Immature natural killer cell (primary cell): ENCODE data around the gene ACP5. TPM values are rescaled to one million over a fixed set of nuclear protein-coding genes. Genes with fewer than 3 reads are reported as not detected.
"Not testable (repeated sequence)": the region's sequence is repeated elsewhere in the genome, so short reads cannot be mapped to it uniquely, and the experiment has no call there.

Source experiments
- DNase-seq, 3 donors: peaks; one replicate each; pipeline ENCODE4 v3.0.0; 2022; ENCODE audit warnings: mixed read lengths in 1 of 3
- H3K27ac Mint-ChIP-seq, 6 donors: one replicate each; pipeline ENCODE4 v1.8.0; 2020; ENCODE audit warnings: mixed read lengths in 6 of 6, mild to moderate bottlenecking in 5 of 6, inconsistent platforms in 4 of 6, moderate library complexity in 3 of 6
- H3K27me3 Mint-ChIP-seq, 3 donors: one replicate each; pipeline ENCODE4 v1.8.0; 2020 to 2021; ENCODE audit warnings: low read depth in 3 of 3, mild to moderate bottlenecking in 3 of 3, mixed read lengths in 3 of 3, moderate library complexity in 3 of 3, inconsistent platforms in 1 of 3
- H3K36me3 Mint-ChIP-seq, 3 donors: one replicate each; pipeline ENCODE4 v1.8.0; 2020; ENCODE audit warnings: mixed read lengths in 3 of 3, inconsistent platforms in 2 of 3, mild to moderate bottlenecking in 2 of 3
- H3K4me1 Mint-ChIP-seq, 2 donors: one replicate each; pipeline ENCODE4 v1.8.0; 2020; ENCODE audit warnings: inconsistent platforms in 2 of 2, mild to moderate bottlenecking in 2 of 2, mixed read lengths in 2 of 2, moderate library complexity in 1 of 2
- H3K4me3 Mint-ChIP-seq, 5 donors: one replicate each; pipeline ENCODE4 v1.8.0; 2020; ENCODE audit warnings: mild to moderate bottlenecking in 5 of 5, mixed read lengths in 5 of 5, inconsistent platforms in 3 of 5, moderate library complexity in 3 of 5
- H3K9me3 Mint-ChIP-seq, 6 donors: one replicate each; pipeline ENCODE4 v1.8.0; 2020; ENCODE audit warnings: mild to moderate bottlenecking in 6 of 6, mixed read lengths in 6 of 6, inconsistent platforms in 4 of 6, moderate library complexity in 3 of 6
- polyA plus RNA-seq, 3 donors: library from polyadenylated mRNA; unstranded; fragments of 300-500 nt; fragmentation: Illumina TruSeq; gene quantifications; one replicate each; pipeline ENCODE4 v1.2.3, GENCODE V29; 2021

Gene ACP5
- polyA plus RNA-seq, 3 donors from 2014 or later: 10.9 to 14.0 (median 13.9) TPM

DNA sequence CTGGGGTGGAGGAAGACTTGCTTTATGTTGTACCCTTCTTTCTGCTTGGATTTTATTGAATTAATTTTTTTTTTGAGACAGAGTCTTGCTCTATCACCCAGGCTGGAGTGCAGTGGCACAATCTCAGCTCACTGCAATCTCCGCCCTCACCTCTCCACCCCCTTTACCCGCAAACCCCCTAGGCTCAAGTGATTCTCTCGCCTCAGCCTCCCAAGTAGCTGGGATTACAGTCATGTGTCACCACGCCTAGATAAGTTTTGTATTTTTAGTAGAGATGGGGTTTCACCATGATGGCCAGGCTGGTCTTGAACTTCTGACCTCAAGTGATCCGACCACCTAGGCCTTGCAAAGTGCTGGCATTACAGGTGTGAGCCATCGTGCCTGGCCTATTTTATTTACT is 4.1 kb downstream of the ACP5 start:
- H3K36me3 Mint-ChIP-seq, H3K27me3 Mint-ChIP-seq, H3K27ac Mint-ChIP-seq, H3K9me3 Mint-ChIP-seq, H3K4me3 Mint-ChIP-seq, H3K4me1 Mint-ChIP-seq, DNase-seq: not testable (repeated sequence)

DNA sequence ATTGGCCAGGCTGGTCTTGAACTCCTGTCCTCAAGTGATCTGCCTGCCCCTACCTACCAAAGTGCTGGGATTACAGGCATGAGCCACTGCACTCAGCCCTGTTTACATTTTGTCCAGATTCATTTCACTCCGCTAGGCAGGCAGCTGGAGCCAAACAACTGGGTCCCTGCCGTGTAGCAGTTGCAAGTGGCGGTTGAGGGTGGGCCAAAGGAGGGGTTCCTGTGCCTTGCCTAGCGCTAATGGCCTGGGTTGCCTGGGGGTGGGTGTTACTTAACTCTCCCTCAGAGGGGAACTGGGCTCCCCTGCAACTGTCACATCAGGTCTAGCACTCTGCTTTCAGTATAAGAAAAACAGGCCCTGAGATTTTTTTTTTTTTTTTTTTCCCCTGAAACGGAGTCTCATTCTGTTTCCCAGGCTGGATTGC is 7.4 kb downstream of the ACP5 start:
- Mint-ChIP-seq H3K27ac (no peak overlapping the region), H3K4me3 (no peak overlapping the region), H3K36me3 (no peaks in the 10 kb centered on the region), H3K27me3 (peaks cover 0 to 9% (median 4%) of the 10 kb centered on the region in 3 donors), H3K9me3 (no peaks in the 10 kb centered on the region), H3K4me1 (peaks cover 8 to 15% of the 10 kb centered on the region in 2 donors)
- DNase-seq: no peak

DNA sequence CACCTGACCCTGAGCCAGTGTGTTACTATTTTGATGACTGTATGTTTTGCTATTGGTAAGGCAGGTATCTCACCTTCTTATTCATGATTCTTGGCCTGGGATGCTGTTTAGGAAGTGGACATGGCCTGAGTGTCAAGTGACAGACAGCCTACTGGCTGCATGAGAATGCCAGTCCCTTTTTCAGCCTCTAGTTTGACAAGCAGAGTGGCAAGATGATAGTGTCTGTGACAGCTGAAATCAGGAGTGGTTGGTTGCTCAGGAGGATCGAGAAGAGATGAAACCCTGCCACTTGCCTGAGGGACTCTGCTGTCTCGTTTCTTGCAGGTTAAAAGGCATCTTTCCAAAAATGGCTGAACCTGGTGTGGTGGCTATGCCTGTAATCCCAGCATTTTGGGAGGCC is 11.3 kb downstream of the ACP5 start:
- Mint-ChIP-seq H3K4me1 (peaks cover 8 to 15% of the 10 kb centered on the region in 2 donors), H3K27ac (peak overlapping the region in 1 of 6 donors; percentile 19), H3K4me3 (peak overlapping the region in 2 of 5 donors; percentile 44 to 58), H3K36me3 (no peaks in the 10 kb centered on the region), H3K27me3 (peaks cover 0 to 9% (median 4%) of the 10 kb centered on the region in 3 donors), H3K9me3 (no peaks in the 10 kb centered on the region)
- no peak for DNase-seq

DNA sequence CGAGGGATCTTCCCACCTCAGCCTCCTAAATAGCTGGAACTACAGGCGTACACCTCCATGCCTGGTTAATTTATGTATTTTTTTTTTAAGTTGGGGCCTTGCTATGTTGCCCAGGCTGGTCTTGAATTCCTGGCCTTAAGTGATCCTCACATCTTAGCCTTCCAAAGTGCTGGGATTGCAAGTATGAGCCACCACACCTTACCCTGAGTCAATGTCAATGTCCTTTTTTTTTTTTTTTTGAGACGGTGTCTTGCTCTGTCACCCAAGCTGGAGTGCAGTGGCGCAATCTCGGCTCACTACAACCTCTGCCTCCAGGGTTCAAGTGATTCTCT is 11.8 kb downstream of the ACP5 start:
- H3K4me3 Mint-ChIP-seq, H3K36me3 Mint-ChIP-seq, H3K9me3 Mint-ChIP-seq, H3K27ac Mint-ChIP-seq, DNase-seq, H3K27me3 Mint-ChIP-seq: not testable (repeated sequence)
- H3K4me1 Mint-ChIP-seq: peaks cover 10 to 18% of the 10 kb centered on the region in 2 donors

DNA sequence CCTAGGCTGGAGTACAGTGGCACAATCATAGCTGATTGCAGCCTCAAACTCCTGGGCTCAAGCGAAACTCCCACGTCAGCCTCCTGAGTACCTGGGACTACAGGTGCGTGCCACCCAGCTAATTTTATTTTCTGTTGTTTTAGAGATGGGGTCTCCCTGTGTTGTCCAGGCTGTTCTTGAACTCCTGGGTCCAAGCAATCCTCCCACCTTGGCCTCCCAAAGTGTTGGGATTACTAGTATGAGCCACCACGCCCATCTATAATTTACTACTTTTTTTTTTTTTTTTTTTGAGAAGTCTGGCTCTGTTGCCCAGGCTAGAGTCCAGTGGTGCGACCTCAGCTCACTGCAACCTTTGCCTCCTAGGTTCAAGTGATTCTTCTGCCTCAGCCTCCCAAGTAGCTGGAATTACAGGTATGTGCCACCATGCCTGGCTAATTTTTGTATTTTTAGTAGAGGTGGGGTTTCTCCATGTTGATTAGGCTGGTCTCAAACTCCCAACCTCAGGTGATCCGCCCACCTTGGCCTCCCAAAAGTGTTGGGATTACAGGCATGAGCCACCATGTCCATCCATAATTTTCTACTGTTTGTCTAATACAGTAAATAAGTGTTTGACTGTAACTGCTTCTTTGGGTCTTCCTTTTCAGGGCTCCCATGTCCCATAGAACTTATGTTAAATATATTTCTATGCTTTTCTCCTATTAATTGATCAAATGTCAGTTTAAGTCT is 13.2 kb downstream of the ACP5 start:
- not testable (repeated sequence) for DNase-seq, H3K27me3 Mint-ChIP-seq, H3K36me3 Mint-ChIP-seq, H3K4me3 Mint-ChIP-seq, H3K9me3 Mint-ChIP-seq, H3K27ac Mint-ChIP-seq
- H3K4me1 Mint-ChIP-seq: peaks cover 18 to 27% of the 10 kb centered on the region in 2 donors

DNA sequence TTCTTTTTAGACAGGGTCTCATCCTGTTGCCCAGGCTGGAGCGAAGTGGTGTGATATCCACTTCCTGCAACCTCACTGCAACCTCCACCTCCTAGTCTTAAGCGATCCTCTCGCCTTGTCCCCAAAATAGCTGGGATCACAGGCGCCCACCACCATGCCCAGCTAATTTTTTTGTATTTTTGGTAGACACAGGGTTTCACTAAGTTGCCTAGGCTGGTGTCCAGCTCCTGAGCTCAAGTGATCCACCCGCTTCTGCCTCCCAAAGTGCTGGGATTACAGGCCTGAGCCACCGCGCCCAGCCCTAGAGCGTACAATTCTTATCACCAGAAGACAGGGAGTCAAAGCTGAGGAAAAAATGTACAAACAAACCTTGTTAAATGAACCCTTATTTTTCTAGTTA is 13.9 kb downstream of the ACP5 start:
- H3K9me3 Mint-ChIP-seq: no peaks in the 10 kb centered on the region
- H3K27ac Mint-ChIP-seq: peak overlapping the region in 1 of 6 donors; percentile 56
- peaks cover 7 to 12% (median 11%) of the 10 kb centered on the region in 3 donors for H3K27me3 Mint-ChIP-seq
- H3K4me1 Mint-ChIP-seq: peaks cover 22 to 31% of the 10 kb centered on the region in 2 donors
- no peak for DNase-seq
- H3K4me3 Mint-ChIP-seq: no peak overlapping the region
- no peaks in the 10 kb centered on the region for H3K36me3 Mint-ChIP-seq

DNA sequence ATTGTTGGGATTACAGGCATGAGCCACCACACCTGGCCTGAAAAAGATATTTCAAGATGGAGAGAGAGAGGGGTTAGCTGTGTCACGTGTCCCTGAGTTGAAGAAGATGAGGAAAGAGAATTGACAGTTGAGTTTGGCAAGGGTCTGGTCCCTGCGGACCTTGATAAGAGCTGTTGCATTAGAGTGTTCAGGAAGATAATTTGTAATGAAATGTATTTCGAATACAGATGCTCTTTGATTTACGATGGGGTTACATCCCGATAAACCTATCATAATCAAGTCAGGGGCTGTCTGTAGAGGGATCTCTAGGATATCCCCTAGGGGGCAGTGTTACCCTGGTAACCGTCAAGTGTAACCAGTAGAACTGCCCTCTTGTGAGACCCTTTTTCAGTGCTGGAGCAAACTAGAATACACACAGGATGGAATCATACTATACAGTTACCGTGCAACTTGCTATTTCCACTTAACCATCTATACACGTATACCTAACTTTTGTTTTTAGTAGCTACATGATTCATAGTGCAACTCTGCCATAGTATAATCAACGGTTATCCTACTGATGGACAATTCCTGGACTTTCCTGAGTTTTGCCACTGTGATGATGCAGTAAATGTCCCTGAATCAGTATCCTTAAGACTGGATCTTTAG is 16.9 kb downstream of the ACP5 start:
- Mint-ChIP-seq H3K36me3 (peaks cover 0 to 4% (median 3%) of the 10 kb centered on the region in 3 donors), H3K4me3 (peak overlapping the region; percentile 76 to 89 (median 83)), H3K27ac (peak overlapping the region; percentile 61 to 89 (median 74)), H3K9me3 (no peaks in the 10 kb centered on the region), H3K27me3 (peaks cover 2 to 8% (median 7%) of the 10 kb centered on the region in 3 donors), H3K4me1 (peaks cover 33 to 40% of the 10 kb centered on the region in 2 donors)
- peak; percentile 66 to 72 (median 71) for DNase-seq

DNA sequence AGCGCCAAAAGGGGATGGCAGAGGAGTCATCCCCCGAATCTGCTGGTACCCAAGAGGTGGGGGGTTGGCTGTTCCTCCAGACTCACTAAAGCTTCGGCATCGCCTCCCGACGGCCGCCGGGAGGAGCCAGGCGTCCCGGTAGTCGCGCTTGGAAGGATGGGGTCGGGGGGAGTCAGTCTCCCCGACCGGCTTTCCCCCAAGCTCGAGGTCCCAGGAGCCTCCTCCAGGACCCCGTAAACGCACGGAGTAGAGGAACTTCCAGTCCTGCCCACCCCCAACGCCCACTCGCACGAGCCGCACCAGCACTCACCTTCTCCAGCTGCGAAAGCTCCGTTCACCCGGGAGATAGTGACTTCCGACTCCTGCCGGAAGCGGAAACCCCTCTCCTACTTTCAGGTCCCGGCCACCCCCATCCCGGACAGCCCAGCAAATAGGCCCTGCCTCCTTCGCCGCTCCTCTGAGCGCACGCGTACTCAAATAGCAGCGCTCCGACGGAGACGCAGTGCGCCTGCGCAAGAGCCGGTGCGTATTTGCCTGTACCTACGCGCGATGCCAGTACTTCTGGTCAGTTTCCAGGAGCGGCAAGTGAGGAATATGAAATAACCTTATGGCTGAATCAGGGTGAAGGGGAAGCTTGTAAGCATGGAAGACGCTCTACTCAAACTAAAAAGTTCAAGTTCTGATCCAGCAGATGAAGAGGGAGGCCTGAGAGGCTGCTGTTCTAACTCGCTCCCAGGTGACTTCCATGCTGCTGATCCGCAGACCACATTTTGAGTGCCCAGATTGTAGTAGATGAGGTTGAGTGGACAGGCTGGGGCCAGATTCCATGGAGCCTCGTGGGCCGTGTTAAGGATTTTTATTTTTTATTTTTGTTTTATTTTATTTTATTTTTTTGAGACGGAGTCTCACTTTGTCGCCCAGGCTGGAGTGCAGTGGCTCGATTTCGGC is 18.3 kb downstream of the ACP5 start, which contains the start of gene ELOF1:
ELOF1 (minus strand) TSS at position 350 of the 948 bp plus-strand sequence. CDS start 4,883 bp downstream, outside the sequence.
- Mint-ChIP-seq H3K36me3 (peaks cover 0 to 8% (median 3%) of the 10 kb centered on the region in 3 donors), H3K27me3 (peaks cover 2 to 9% (median 7%) of the 10 kb centered on the region in 3 donors), H3K9me3 (no peaks in the 10 kb centered on the region), H3K27ac (peak within 1 kb of the TSS; percentile 91 to 98 (median 96)), H3K4me3 (peak within 1 kb of the TSS; percentile 96 to 100 (median 98)), H3K4me1 (peaks cover 35 to 44% of the 10 kb centered on the region in 2 donors)
- peak; percentile 95 to 97 (median 95) for DNase-seq

DNA sequence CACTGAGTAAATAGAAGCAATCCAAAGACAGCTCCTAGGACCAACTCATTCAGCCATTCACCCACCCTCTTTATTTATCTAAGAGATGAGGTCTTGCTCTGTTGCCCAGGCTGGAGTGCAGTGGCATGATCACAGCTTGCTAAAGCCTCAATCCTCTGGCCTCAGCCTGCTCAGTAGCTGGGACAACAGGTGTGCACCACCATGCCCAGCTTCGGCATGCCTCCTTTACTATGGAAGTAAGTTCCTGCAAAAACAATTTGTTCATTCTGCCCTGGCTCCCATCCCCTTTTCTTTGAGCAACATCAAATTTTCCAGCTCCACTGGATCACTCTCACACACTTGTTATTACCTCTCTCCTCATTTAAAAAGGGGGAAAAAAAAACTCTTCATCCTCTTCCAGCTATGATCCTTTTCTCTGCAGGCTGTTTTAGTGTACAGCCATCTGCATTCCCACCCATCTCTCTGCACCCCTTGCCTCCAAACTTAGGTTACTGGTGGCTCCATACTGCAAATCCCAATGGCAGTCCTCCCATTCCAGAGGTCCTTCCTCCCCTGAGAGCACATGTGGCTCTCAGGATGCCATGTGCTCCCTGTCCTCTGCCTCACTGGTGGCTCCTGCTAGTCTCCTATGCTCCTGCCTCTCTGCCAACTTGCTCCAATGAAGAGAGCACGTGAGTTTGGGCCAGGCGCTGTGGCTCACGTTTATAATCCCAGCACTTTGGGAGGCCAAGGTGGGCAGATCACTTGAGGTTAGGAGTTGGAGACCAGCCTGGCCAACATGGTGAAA is 20.6 kb downstream of the ACP5 start:
- Mint-ChIP-seq H3K4me3 (peak overlapping the region in 4 of 5 donors; percentile 44 to 98 (median 76)), H3K4me1 (peaks cover 37 to 44% of the 10 kb centered on the region in 2 donors), H3K27me3 (peaks cover 2 to 9% (median 9%) of the 10 kb centered on the region in 3 donors), H3K36me3 (peaks cover 0 to 8% (median 3%) of the 10 kb centered on the region in 3 donors), H3K27ac (peak overlapping the region in 1 of 6 donors; percentile 64), H3K9me3 (no peaks in the 10 kb centered on the region)
- DNase-seq: no peak

DNA sequence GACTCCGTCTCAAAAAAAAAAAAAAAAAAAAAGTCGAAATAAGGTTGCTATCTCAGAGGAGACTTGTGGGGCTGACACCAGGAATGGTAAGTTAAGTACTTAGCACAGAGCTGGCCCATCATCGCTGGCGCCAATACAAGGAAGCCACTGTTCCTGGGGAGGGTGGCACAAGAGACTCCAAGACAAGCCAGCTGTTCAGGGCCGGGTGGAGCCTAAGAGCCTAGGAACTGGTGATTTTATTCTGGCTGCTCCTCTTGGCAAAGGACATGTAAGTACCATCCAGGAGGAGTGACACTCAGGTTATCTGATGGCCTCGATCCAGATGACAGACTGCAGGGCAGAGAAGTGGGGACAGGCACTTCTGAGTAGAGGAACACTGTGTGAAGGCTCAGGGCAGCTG is 22.2 kb downstream of the ACP5 start:
- H3K4me1 Mint-ChIP-seq: peaks cover 31 to 38% of the 10 kb centered on the region in 2 donors
- DNase-seq: no peak
- peaks cover 4 to 9% (median 8%) of the 10 kb centered on the region in 3 donors for H3K27me3 Mint-ChIP-seq
- peak overlapping the region in 1 of 6 donors; percentile 10 for H3K27ac Mint-ChIP-seq
- no peaks in the 10 kb centered on the region for H3K9me3 Mint-ChIP-seq
- peaks cover 0 to 8% (median 3%) of the 10 kb centered on the region in 3 donors for H3K36me3 Mint-ChIP-seq
- H3K4me3 Mint-ChIP-seq: peak overlapping the region in 2 of 5 donors; percentile 12 to 47

DNA sequence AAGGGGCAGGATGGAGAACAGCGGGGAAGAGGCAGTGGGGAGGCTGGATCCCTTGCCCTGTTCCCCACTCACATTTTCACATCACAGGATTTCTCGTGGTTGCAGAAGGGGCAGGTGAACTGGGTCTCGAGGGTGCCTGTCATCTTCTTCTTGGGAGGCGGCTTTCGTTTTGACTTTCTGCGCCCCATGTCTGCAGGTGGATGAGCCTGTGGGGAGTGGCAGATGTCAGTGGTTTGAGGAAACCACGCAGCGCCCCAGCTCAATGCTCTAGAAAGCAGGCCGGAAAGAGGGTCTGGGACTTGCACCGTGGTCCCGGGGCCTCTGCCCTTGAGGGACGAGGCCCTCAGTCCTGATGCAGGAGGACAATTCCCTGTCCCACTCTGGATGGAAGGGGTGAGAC is 23.3 kb downstream of the ACP5 start:
- peaks cover 26 to 31% of the 10 kb centered on the region in 2 donors for H3K4me1 Mint-ChIP-seq
- no peak overlapping the region for H3K4me3 Mint-ChIP-seq
- no peak for DNase-seq
- H3K36me3 Mint-ChIP-seq: peaks cover 0 to 8% (median 3%) of the 10 kb centered on the region in 3 donors
- H3K27me3 Mint-ChIP-seq: peaks cover 3 to 8% (median 3%) of the 10 kb centered on the region in 3 donors
- peak overlapping the region in 2 of 6 donors; percentile 12 to 36 for H3K27ac Mint-ChIP-seq
- H3K9me3 Mint-ChIP-seq: no peaks in the 10 kb centered on the region

DNA sequence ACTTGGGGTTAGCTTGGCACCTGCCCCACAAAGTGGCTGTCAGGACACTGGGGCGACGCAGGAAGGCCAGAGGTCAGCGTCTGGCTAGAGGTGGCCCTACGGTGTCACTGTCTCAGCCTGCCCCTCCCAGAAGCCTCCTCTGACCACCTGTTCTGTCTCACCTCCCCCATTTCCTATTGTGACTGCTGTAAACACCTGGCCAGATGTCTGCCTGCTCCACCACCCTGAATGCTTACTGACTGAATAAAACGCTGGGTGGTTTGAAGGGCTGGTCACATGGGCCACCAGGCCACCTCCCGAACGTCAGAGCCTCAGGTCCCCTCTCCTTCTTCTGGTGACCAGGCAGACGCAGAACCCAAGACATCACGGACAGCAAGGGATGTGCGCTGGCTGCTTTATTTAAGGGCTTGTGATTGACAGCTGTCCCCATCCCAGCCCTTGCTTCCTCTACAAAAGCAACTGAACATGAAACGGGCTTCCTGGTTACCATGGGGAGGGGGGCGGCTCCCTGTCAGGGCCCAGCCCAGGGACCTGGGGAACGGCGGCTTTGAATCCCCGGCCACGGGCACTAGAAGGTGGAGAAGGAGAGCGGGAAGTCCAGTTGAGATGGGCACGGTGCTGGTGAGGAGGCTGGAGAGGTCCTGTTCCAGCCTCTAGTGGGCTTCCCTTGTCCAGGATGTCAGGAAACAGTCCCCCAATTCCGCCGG is 24.6 kb downstream of the ACP5 start:
- H3K27me3 Mint-ChIP-seq: peaks cover 2 to 6% (median 2%) of the 10 kb centered on the region in 3 donors
- H3K9me3 Mint-ChIP-seq: no peaks in the 10 kb centered on the region
- H3K27ac Mint-ChIP-seq: no peak overlapping the region
- DNase-seq: no peak
- H3K36me3 Mint-ChIP-seq: peaks cover 0 to 8% (median 3%) of the 10 kb centered on the region in 3 donors
- no peak overlapping the region for H3K4me3 Mint-ChIP-seq
- H3K4me1 Mint-ChIP-seq: peaks cover 17 to 19% of the 10 kb centered on the region in 2 donors
